ENCODE measurements around the gene COL19A1.
"Not testable (repeated sequence)": the region's sequence is repeated elsewhere in the genome, so short reads cannot be mapped to it uniquely, and the experiment has no call there.

The COL19A1 gene

GRCh38 chr6:69884231-69884630 lies 17.9 kb downstream of the COL19A1 start:
- TF ChIP-seq POLR2A (IDR thresholded peaks at IDR 0.05; ENCODE audit: extremely low read depth, insufficient read length) (no peak), MYC (IDR thresholded peaks at IDR 0.05; ENCODE audit: low read depth, low read length) (no peak), CTCF (IDR thresholded peaks at IDR 0.05; ENCODE audit: low read depth, low read length) (no peak)
- TF ChIP-seq, protein P1, sequence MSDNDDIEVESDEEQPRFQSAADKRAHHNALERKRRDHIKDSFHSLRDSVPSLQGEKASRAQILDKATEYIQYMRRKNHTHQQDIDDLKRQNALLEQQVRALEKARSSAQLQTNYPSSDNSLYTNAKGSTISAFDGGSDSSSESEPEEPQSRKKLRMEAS (IDR thresholded peaks at IDR 0.05; ENCODE audit: low read depth, low read length): no peak
- H3K4me3 ChIP-seq (ENCODE audit: low read depth, low read length): no peak overlapping the region

GRCh38 chr6:69887026-69887425 lies 20.7 kb downstream of the COL19A1 start:
- TF ChIP-seq CTCF (IDR thresholded peaks at IDR 0.05; ENCODE audit: low read depth, low read length) (no peak), POLR2A (IDR thresholded peaks at IDR 0.05; ENCODE audit: extremely low read depth, insufficient read length) (no peak), MYC (IDR thresholded peaks at IDR 0.05; ENCODE audit: low read depth, low read length) (no peak)
- TF ChIP-seq, protein P1 (IDR thresholded peaks at IDR 0.05; ENCODE audit: low read depth, low read length): no peak
- no peak overlapping the region for H3K4me3 ChIP-seq (ENCODE audit: low read depth, low read length)
- DNase-seq (ENCODE audit: low read depth): no peak

More at GRCh38 chr6:69884231-69884630, 17.9 kb downstream of the COL19A1 start:
- DNase-seq (ENCODE audit: low read depth): no peak

DNA sequence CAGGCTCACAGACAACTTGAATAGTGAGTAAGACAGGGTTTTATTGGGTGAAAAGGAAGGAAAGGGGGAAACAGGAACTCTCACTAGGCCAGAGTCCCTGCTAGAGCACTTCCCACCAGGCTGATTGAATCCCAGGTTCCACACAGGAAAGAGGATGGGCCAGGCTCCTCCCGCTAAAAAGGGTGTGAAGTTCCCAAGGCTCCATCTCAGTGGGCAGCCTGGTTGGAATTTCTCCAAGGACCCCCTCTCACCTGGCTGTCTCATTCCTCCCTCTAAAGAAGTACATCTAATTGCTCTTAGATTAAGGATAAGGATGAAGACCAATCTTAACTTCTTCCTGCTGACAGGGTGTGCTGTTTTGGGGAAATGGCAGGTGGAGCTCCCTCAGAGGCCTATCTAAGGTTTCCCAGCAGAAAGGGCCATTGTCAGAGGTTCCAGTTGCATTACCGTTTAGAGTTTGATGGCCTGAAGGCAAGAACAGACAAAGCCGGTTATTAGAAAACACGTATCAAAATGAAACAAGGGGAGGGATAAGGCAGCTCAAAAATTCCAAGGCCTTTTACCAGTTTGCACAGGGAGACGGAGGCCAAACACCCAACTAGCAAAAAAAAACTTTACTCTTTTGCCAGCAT lies 21.5 kb downstream of the COL19A1 start:
- DNase-seq (ENCODE audit: low read depth): no peak
- H3K4me3 ChIP-seq (ENCODE audit: low read depth, low read length): no peak overlapping the region
- TF ChIP-seq, protein P1 (IDR thresholded peaks at IDR 0.05; ENCODE audit: low read depth, low read length): no peak
- TF ChIP-seq POLR2A (IDR thresholded peaks at IDR 0.05; ENCODE audit: extremely low read depth, insufficient read length): no peak
- TF ChIP-seq CTCF (IDR thresholded peaks at IDR 0.05; ENCODE audit: low read depth, low read length): no peak
- TF ChIP-seq MYC (IDR thresholded peaks at IDR 0.05; ENCODE audit: low read depth, low read length): no peak

DNA sequence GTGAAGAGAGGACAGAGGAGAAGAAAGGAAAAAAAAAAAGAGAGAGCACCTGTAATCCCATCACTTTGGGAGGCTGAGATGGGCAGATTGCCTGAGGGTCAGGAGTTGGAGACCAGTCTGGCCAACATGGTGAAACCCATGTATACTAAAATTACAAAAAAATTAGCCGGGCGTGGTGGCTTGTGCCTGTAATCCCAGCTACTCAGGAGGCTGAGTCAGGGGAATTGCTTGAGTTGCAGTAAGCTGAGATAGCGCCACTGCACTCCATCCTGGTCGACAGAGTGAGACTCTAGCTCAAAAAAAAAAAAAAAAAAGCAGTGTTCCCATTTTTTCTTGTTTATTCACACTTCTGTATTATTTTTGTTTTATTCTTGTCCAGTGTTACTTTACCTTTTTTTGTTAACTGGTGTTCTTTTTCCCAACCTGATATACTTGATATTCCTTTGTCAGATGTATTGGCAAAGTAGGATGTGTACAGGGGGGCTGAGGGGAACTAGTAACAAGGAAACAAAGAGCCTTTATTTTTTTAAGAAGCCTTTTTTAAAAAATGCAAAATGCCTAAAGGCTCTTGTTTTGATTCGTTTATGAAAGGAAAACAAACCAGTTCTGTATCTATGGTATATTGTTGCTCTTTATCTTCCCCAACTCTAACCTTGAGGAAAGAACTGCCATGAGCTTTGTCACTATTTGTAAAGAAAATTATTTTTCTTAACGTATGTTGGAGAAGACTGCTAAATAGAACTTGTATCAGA lies 22.3 kb downstream of the COL19A1 start:
- no peak for TF ChIP-seq POLR2A (IDR thresholded peaks at IDR 0.05; ENCODE audit: extremely low read depth, insufficient read length)
- DNase-seq (ENCODE audit: low read depth): no peak
- H3K4me3 ChIP-seq (ENCODE audit: low read depth, low read length): no peak overlapping the region

GRCh38 chr6:69889234-69889974 lies 23.0 kb downstream of the COL19A1 start:
- DNase-seq (ENCODE audit: low read depth); H3K4me3 ChIP-seq (ENCODE audit: low read depth, low read length): not testable (repeated sequence)

DNA sequence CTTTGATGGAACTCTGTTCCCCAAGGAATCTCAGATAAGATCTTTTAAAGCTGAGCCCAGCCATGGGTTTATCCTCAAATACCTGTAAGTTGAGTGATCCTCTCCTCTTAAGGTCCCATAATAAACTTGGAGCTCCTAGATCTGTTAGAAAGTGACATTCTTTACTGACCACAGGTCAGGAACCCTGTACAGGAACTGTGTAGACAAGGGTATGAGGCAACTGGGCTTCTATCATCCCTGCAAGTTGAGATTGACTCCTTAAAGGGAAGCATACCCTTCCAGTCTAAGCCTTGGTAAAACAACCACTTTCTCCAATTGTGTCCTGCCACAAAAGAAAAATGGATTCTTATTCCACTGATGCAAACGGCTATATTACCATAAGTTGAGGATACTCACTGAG lies 26.2 kb downstream of the COL19A1 start:
- DNase-seq (ENCODE audit: low read depth); H3K4me3 ChIP-seq (ENCODE audit: low read depth, low read length): not testable (repeated sequence)

- not testable (repeated sequence) for H3K4me3 ChIP-seq (ENCODE audit: low read depth, low read length); DNase-seq (ENCODE audit: low read depth)
Observed at GRCh38 chr6:69893266-69893665, 26.9 kb downstream of the COL19A1 start.
